PC-3 (cell line): ENCODE data around the gene GSG1L. TPM values are rescaled to one million over a fixed set of nuclear protein-coding genes. Genes with fewer than 3 reads are reported as not detected.

ENCODE experiments used
- ATAC-seq: fragments of 200-7000 bp; cut with Tn5 transposase; 2 replicates; pipeline ENCODE4 v1.9.1; 2020; ENCODE audit warnings: mild to moderate bottlenecking, moderate library complexity
- BruUV-seq: library from RNA; stranded (reverse); fragments of 400-500 nt; replicated peaks from 2 replicates; lab custom pipeline; 2021; lab: Mats Ljungman, UMichigan
- CTCF ChIA-PET: fragments of 300-600 bp; sonication (Branson Sonifier 250); formaldehyde crosslinking; loops from one replicate; lab custom pipeline; 2022; ENCODE audit warnings: antibody characterized with exemption; lab: Charles Lee
- POLR2A ChIA-PET: fragments of 300-600 bp; sonication (Branson Sonifier 250); formaldehyde crosslinking; loops from one replicate; lab custom pipeline; 2022; ENCODE audit warnings: antibody characterized with exemption; ENCODE audit not compliant: unreplicated experiment; lab: Charles Lee
- DNase-seq: peaks from one replicate; pipeline ENCODE4 v3.0.0-alpha.2; 2015
- H2AFZ ChIP-seq: fragments of 300-600 bp; sonication (generic); 2 replicates; pipeline ENCODE4 v1.6.0; 2016; ENCODE audit warnings: antibody characterized with exemption, low read length
- H3F3A ChIP-seq: fragments of 300-600 bp; sonication (generic); one replicate; pipeline ENCODE4 v1.6.0; 2017; ENCODE audit warnings: antibody characterized with exemption, low read length, control low read depth, mild to moderate bottlenecking; ENCODE audit not compliant: unreplicated experiment
- H3K27ac ChIP-seq: fragments of 300-600 bp; sonication (generic); 2 replicates; pipeline ENCODE4 v1.5.1; 2016; ENCODE audit warnings: mild to moderate bottlenecking, low read length
- H3K27me3 ChIP-seq: fragments of 300-600 bp; sonication (generic); 2 replicates; pipeline ENCODE4 v1.6.1; 2016; ENCODE audit warnings: low read length, mixed read lengths
- H3K36me3 ChIP-seq: fragments of 300-600 bp; sonication (generic); 2 replicates; pipeline ENCODE4 v1.6.1; 2016; ENCODE audit warnings: low read depth, mixed run types, low read length, mixed read lengths
- H3K4me1 ChIP-seq: fragments of 300-600 bp; sonication (generic); 2 replicates; pipeline ENCODE4 v1.5.1; 2016; ENCODE audit warnings: low read length; ENCODE audit not compliant: insufficient read depth
- H3K4me2 ChIP-seq: fragments of 300-600 bp; sonication (generic); 2 replicates; pipeline ENCODE4 v1.6.0; 2016; ENCODE audit warnings: low read length
- H3K4me3 ChIP-seq: fragments of 300-600 bp; sonication (generic); 2 replicates; pipeline ENCODE4 v1.5.1; 2016; ENCODE audit warnings: mild to moderate bottlenecking, low read length, mixed read lengths
- H3K79me2 ChIP-seq: fragments of 300-600 bp; sonication (generic); 2 replicates; pipeline ENCODE4 v1.6.1; 2017; ENCODE audit warnings: low read length, mixed read lengths
- H3K9ac ChIP-seq: fragments of 300-600 bp; sonication (generic); 2 replicates; pipeline ENCODE4 v1.6.0; 2016; ENCODE audit warnings: mild to moderate bottlenecking, low read length
- H3K9me2 ChIP-seq: fragments of 300-600 bp; sonication (generic); replicated peaks from 2 replicates; pipeline ENCODE4 v1.6.1; 2016; ENCODE audit warnings: mixed run types, low read length, mixed read lengths
- H3K9me3 ChIP-seq: fragments of 300-600 bp; sonication (generic); 2 replicates; pipeline ENCODE4 v1.6.1; 2016; ENCODE audit warnings: low read length, mixed read lengths
- H4K20me1 ChIP-seq: fragments of 300-600 bp; sonication (generic); 2 replicates; pipeline ENCODE4 v1.6.1; 2016; ENCODE audit warnings: low read length, mixed read lengths
- CTCF ChIP-seq: fragments of 300-600 bp; sonication (generic); conservative IDR thresholded peaks from 2 replicates; pipeline ENCODE4 v1.5.1; 2017; ENCODE audit warnings: antibody characterized with exemption, low read depth, mild to moderate bottlenecking, low read length
- EZH2 ChIP-seq: fragments of 300-600 bp; sonication (generic); IDR thresholded peaks from one replicate; pipeline ENCODE4 v1.6.1; 2017; ENCODE audit warnings: antibody characterized with exemption, mild to moderate bottlenecking, low read length; ENCODE audit not compliant: unreplicated experiment
- EZH2phosphoT487 ChIP-seq: fragments of 300-600 bp; sonication (generic); IDR thresholded peaks from 2 replicates; pipeline ENCODE4 v1.6.1; 2018; ENCODE audit warnings: mild to moderate bottlenecking, antibody characterized with exemption, low read length, borderline replicate concordance
- intact Hi-C: fragments of 100-400 bp; cut with micrococcal nuclease; formaldehyde crosslinking; loops from 2 replicates; pipeline ENCODE4 v1.9.0; 2023
- total RNA-seq: library from RNA; depleted of rRNA; stranded (reverse); fragments of >200 nt; gene quantifications from 2 replicates; pipeline ENCODE4 v1.2.3, GENCODE V29; 2014; rRNA removed

Gene GSG1L
- total RNA-seq, 1 experiment from 2014 or later: not detected

- H3K79me2 ChIP-seq: no peaks in the 10 kb centered on the region
- POLR2A ChIA-PET: no interaction called here
- H2AFZ ChIP-seq: no peak overlapping the region
- no peak for ATAC-seq
- no peak overlapping the region for H3K9ac ChIP-seq
- H3K27me3 ChIP-seq: no peaks in the 10 kb centered on the region
- intact Hi-C loops: no loop called here
- no peaks in the 10 kb centered on the region for H3K4me1 ChIP-seq
- no TSS peak for BruUV-seq
- H3K9me3 ChIP-seq: no peaks in the 10 kb centered on the region
- TF ChIP-seq EZH2phosphoT487 (no peak), EZH2 (no peak), CTCF (no peak)
- no peak for DNase-seq
- H3F3A ChIP-seq: no peaks in the 10 kb centered on the region
- no peak overlapping the region for H3K4me2 ChIP-seq
- H3K27ac ChIP-seq: no peak overlapping the region
- no peaks in the 10 kb centered on the region for H4K20me1 ChIP-seq
- no peaks in the 10 kb centered on the region for H3K36me3 ChIP-seq
- H3K9me2 ChIP-seq: no peaks in the 10 kb centered on the region
- no peak overlapping the region for H3K4me3 ChIP-seq
- CTCF ChIA-PET: no interaction called here
Measured at GRCh38 chr16:27739606-27740357, 323.7 kb downstream of the GSG1L start.

GRCh38 chr16:27738596-27738995, 324.9 kb downstream of the GSG1L start:
- intact Hi-C loops: no loop called here
- no peak overlapping the region for H3K27ac ChIP-seq
- H3F3A ChIP-seq: no peaks in the 10 kb centered on the region
- H4K20me1 ChIP-seq: no peaks in the 10 kb centered on the region
- H3K9me2 ChIP-seq: no peaks in the 10 kb centered on the region
- no peak overlapping the region for H3K4me2 ChIP-seq
- ChIA-PET CTCF (no interaction called here), POLR2A (no interaction called here)
- no peak overlapping the region for H2AFZ ChIP-seq
- H3K9me3 ChIP-seq: no peaks in the 10 kb centered on the region
- H3K9ac ChIP-seq: no peak overlapping the region
- no peak for DNase-seq
- H3K4me1 ChIP-seq: no peaks in the 10 kb centered on the region
- no peaks in the 10 kb centered on the region for H3K27me3 ChIP-seq
- TF ChIP-seq EZH2 (no peak), EZH2phosphoT487 (no peak), CTCF (no peak)
- H3K79me2 ChIP-seq: no peaks in the 10 kb centered on the region
- H3K4me3 ChIP-seq: no peak overlapping the region
- no peaks in the 10 kb centered on the region for H3K36me3 ChIP-seq
- no peak for ATAC-seq
- no TSS peak for BruUV-seq

Other genes with a start within 250 kb of the GSG1L start
- gene XPO6, start 148.3 kb upstream of the GSG1L start, total RNA-seq: 106 and 110 TPM in 2 replicates
- 0.95 and 1.5 TPM in 2 replicates for gene SBK1, start 228.8 kb upstream of the GSG1L start, total RNA-seq